ENCODE results near the gene TXK.

The TXK gene

GRCh38 chr4:48102303-48102702, 31.7 kb downstream of the TXK start:
- DNase-seq (ENCODE audit: low read depth), result no peak

DNA sequence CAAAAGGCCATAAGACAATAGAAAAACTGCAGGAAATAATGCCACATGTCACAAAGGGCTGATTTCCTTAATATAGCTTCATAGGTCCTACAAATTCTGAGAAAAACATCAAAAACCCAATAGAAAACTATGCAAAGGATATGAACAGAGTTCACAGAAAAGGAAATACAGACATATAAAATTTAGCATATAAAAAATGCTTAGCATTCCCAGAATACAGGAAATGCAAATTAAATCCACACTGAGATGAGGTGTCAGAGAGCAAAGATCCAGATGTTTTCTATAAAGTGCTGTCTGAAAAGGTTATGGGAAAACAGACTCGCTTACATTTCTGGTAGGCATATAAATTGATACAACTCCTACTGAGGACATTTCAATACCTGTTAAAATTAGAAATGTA, 33.8 kb downstream of the TXK start:
- DNase-seq (ENCODE audit: low read depth), result no peak

DNA sequence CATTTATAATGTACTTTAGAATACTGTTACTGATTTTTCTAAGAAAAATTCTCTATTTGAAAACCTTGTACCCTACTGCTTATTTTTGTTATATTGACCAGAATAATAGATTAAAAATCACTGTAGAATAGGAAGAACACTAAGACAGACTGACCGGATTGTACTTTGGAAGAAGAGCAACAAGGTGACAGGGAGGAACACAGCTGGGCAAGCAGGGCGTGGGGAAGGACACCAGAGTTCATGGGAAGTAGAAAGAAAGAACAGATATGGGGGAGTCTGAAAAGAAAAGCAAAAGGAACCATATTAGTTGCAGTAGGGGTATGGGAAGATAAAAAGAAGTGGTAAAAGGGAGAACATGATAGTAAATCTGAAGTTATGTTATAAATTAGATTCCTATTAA, 38.6 kb downstream of the TXK start:
- DNase-seq (ENCODE audit: low read depth), result no peak

DNA sequence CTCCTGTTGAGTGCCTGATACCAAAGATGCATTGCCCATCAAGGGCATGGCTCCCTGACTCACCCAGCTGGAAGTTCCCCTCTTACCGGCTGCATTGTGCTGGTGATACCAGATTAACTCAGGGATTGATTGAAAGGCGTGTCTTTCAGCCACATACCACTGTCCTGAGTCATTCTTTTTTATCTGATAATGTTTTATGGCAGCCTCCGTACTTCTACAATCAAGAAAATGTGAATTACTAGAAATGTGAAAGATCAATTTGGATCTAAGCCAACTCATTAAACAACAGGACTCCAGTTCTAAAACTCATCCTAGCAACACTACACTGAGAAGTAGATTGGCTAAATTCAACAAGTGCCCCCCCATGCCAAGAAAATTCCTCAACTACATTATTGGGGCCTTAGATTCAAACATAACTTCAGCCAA, 40.0 kb downstream of the TXK start:
- DNase-seq (ENCODE audit: low read depth), result no peak

DNA sequence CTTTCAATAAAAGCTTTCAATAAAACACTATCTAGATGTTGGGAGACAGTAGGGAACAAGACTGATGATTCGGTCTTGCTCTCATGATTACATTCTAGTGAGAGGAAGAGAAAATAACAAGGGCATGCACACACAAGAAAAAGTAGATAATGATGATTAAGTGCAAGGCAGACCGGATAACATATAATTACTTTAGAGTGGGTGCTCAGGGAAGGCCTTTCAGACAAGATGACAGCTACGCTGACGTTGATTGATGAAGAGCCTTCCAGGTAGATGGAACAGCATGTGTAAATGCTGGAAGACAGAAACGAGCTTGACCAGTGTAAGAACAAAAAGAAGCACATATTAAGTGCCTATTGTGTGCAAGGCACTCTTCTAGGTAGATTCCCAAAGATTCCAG, 43.4 kb downstream of the TXK start:
- no peak for DNase-seq (ENCODE audit: low read depth)

- DNase-seq (ENCODE audit: low read depth), result no peak
Measured at GRCh38 chr4:48085821-48086589, 48.0 kb downstream of the TXK start.

GRCh38 chr4:48082956-48083355, 51.1 kb downstream of the TXK start:
- DNase-seq (ENCODE audit: low read depth), result no peak

GRCh38 chr4:48081196-48081595, 52.9 kb downstream of the TXK start:
- no peak for DNase-seq (ENCODE audit: low read depth)

- DNase-seq (ENCODE audit: low read depth), result no peak
Measured at GRCh38 chr4:48079972-48080391, 54.1 kb downstream of the TXK start.

DNA sequence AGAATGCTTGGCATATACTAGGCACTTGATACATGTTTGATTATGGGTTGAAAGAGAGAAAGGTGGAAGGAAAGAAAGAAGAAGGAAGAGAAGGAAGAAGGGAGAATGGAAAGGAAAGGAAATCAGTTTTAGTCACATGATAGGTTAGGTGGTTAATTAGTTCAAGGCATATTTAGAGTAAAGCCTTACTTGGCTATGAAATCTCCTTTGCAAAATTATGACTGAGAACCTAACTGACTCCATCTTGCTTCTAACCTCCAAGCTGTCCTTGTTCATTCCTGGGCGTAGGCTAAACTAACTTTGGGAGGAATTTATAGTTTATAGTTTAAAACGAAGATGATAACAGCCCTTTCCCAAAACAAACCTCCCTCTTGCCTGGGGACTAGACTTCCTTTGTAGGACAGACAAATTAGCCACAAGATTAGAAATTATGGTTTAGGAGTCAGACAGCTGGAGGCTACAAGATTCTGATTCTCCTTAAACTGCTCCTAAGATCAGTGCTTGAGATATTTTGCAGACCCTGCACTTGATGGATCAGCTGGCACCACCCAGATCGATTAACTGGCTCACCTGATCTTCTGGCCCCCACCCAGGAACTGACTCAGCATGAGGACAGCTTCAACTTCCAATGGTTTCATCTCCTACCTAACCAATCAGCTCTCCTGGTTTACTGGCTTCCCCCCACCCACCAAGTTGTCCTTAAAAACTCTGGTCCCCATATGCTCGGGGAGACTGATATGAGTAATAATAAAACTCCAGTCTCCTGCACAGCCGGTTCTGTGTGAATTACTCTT, 55.0 kb downstream of the TXK start:
- no peak for DNase-seq (ENCODE audit: low read depth)

- no peak for DNase-seq (ENCODE audit: low read depth)
Measured at GRCh38 chr4:48078425-48078824, 55.6 kb downstream of the TXK start.

- DNase-seq (ENCODE audit: low read depth), result no peak
Measured at GRCh38 chr4:48074657-48075056, 59.4 kb downstream of the TXK start.

DNA sequence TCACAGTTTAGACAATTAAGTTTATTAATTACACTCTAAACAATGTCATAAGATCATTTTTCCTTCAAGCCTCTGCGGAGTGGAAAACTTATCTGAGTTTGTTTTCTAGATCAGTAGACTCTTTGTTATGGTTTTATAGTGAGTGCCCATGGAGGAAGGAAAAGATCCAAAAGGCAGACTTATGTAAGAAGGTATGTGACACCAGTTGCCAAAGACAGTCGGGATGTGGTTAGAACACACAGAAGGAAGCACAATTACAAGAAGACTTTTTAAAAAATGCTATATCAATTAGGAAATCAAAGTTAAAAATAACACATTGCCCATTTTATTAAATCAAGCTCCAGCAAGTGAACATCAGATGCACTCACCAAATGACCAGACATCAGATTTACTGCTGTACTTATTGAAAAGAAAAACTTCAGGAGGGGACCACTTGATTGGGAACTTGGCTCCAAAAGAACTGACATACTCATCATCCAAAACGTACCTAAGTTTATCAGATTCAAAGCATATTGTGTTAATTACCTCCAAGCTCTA, 60.4 kb downstream of the TXK start:
- DNase-seq (ENCODE audit: low read depth), result no peak

- DNase-seq (ENCODE audit: low read depth), result no peak
Measured at GRCh38 chr4:48071191-48071590, 62.9 kb downstream of the TXK start.

- DNase-seq (ENCODE audit: low read depth), result no peak
Measured at GRCh38 chr4:48069026-48069425, 65.0 kb downstream of the TXK start.

- DNase-seq (ENCODE audit: low read depth), result no peak
Measured at GRCh38 chr4:48068182-48068581, 65.9 kb downstream of the TXK start.

DNA sequence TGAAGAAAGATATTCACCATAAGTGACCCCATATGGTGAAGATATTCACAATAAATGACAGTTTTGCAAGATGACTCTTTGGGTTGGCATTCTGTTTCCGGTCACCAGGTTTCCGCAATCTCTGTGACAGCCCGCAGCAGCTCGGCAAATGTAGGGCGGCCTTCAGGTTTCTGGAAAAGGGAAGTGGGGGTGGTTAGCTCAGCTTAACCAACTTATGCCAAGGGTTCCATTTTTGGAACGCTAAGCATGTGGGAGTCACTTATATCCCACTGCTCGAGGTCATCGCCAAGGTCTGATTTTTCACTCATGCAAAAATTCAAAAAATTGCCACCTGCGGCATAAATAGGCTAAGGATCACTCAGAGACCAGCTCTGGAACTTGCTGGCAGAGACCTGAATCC, 66.5 kb downstream of the TXK start:
- no peak for DNase-seq (ENCODE audit: low read depth)

GRCh38 chr4:48065587-48066052, 68.4 kb downstream of the TXK start:
- no peak for DNase-seq (ENCODE audit: low read depth)

DNA sequence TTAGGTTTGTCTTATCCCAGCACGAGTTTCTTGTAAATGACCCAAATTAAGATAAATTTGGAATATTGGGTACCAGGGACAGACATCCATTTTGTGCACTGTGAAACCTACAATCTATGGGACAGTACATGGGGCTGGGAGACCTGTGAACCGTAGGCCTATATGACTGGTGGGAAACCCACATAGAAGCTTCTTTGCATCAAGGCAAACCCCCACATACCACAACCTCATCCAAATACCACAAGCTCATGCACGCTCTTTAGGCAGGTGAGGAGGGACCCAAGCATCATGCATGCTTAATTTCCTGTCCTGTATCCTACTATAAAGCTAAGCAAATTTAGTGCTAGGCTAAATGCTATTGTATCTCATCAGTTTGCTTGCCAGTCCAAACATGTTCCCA, 69.7 kb downstream of the TXK start:
- no peak for DNase-seq (ENCODE audit: low read depth)

DNA sequence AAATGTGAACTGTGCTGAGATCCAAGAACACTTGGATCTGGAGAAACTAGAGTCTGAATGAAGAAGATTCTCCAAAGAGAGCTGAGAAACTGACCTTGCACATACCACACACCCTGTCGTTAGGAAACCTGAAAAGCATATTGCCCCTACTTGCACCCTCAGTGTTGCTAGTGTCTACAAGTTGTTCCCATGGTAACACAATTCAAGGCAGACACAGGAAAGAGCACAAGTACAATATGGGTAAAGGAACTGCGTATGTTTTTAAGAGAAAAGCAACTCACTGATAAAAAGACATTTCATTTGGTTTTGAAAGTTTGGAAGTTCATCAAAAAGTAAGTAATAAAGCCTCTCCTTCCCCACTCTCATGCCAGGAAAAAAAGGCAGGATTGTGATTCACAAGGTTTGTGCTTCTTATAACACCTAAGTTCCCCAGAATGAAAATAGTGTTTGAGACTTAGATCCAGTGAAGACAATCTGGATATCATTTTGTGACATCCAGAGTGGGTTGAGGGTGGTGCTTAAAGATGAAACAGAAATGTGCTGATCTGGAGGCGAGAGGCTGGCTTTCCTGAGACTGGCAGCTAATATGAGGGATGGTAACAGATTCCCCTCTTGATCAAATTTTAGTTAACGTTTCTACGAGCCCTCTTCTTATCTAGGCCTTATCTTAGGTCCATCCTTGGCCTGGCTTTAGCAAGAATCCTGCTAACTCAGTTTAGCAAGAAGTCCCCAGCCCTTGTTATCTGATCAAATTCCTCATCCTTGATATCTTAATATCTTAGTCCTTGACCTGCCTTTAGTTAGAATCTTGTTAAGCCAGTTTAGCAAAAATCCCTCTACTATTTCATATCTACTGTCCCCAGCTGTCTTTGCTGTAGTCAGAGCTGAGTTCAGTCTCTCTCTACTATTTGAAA, 75.2 kb downstream of the TXK start:
- no peak for DNase-seq (ENCODE audit: low read depth)

- no peak for DNase-seq (ENCODE audit: low read depth)
Measured at GRCh38 chr4:48051078-48051477, 83.0 kb downstream of the TXK start.

DNA sequence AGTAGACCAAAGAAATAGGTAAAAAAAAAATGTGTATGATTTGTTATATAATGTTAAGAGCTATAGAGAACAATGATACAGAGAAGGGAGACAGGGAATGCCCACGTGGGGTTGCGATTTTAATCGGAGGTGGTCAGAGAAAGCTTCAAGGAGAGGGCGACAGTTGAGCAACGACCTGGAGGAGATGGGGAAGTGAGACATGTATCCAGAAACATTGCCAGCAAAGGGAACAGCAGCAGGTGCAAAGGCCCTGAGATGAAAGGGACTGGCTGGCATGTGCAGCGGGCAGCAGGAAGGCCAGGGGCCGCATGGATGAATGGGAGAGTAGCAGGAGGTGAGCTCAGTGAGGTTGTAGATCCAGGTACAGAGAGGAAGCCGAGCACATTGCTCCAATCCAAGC, 84.6 kb downstream of the TXK start:
- no peak for DNase-seq (ENCODE audit: low read depth)
